Esophagus squamous epithelium (tissue), 4 donors: ENCODE data around the gene KCNC2.

Experiments
- POLR2A ChIP-seq, 4 donors: fragments of 450-650 bp; IDR thresholded peaks; one replicate each; pipeline ENCODE4 v1.6.1; 2017; ENCODE audit warnings: antibody characterized with exemption in 4 of 4, mild to moderate bottlenecking in 4 of 4, moderate library complexity in 3 of 4
- TF ChIP-seq, protein P1 (sequence below), 6 experiments: fragments of 450-650 bp in 4 of 6; fragments of 200-600 bp in 2 of 6; sonication (generic) in 2 of 6; IDR thresholded peaks; one replicate each; pipeline ENCODE4 v1.5.1; 2016 to 2019; ENCODE audit warnings: antibody characterized with exemption in 6 of 6, mild to moderate bottlenecking in 4 of 6, moderate library complexity in 4 of 6

DNA sequence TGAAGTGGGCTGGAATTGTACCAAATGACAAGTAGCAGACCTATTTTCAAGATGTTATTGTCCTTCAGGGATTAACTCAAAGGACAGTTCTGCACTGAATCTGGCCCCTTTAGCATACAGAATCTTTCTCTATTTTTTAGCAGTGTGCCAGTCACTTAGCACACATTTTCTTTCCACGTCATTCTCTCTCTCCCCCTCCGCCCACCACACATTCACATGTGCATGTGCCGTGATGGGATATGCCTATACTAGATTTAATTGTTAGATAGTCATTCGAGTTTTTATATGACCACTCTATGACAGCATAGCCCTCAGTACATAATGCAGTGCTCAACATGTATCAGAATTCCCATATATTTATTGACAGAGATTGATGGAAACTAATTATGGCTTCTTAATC is 129.1 kb downstream of the KCNC2 start:
- TF ChIP-seq, protein P1, sequence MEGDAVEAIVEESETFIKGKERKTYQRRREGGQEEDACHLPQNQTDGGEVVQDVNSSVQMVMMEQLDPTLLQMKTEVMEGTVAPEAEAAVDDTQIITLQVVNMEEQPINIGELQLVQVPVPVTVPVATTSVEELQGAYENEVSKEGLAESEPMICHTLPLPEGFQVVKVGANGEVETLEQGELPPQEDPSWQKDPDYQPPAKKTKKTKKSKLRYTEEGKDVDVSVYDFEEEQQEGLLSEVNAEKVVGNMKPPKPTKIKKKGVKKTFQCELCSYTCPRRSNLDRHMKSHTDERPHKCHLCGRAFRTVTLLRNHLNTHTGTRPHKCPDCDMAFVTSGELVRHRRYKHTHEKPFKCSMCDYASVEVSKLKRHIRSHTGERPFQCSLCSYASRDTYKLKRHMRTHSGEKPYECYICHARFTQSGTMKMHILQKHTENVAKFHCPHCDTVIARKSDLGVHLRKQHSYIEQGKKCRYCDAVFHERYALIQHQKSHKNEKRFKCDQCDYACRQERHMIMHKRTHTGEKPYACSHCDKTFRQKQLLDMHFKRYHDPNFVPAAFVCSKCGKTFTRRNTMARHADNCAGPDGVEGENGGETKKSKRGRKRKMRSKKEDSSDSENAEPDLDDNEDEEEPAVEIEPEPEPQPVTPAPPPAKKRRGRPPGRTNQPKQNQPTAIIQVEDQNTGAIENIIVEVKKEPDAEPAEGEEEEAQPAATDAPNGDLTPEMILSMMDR (IDR thresholded peaks at IDR 0.05), result no peak
- no peak for TF ChIP-seq POLR2A (IDR thresholded peaks at IDR 0.05)
